ENCODE data around the gene AK2. TPM values are rescaled to one million over a fixed set of nuclear protein-coding genes. Genes with fewer than 3 reads are reported as not detected.
A peak's percentile ranks its signal among the peaks of the same experiment; 100 is the strongest.

The AK2 gene
- total RNA-seq, 1 donor from 2014 or later = 173 TPM

DNA sequence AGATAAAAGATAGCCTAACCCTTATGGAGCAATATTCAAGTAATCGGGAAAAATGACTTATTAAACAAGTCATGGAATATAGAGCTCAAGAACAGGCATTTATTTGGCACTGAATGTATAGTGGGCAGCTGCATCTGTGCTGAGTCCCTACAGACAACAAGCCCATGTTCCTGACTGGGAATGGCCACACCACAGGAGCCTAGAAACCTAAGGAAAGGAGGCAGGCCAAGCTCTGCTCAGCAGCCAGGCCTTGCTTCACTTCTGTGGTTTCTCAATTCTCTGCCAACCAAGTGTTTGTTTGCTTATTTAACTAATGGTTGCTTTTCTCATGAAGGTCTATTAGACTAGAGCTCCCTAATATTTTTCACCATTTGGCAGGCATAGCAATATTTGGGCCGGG is 21.5 kb downstream of the AK2 start:
- TF ChIP-seq, protein P1, sequence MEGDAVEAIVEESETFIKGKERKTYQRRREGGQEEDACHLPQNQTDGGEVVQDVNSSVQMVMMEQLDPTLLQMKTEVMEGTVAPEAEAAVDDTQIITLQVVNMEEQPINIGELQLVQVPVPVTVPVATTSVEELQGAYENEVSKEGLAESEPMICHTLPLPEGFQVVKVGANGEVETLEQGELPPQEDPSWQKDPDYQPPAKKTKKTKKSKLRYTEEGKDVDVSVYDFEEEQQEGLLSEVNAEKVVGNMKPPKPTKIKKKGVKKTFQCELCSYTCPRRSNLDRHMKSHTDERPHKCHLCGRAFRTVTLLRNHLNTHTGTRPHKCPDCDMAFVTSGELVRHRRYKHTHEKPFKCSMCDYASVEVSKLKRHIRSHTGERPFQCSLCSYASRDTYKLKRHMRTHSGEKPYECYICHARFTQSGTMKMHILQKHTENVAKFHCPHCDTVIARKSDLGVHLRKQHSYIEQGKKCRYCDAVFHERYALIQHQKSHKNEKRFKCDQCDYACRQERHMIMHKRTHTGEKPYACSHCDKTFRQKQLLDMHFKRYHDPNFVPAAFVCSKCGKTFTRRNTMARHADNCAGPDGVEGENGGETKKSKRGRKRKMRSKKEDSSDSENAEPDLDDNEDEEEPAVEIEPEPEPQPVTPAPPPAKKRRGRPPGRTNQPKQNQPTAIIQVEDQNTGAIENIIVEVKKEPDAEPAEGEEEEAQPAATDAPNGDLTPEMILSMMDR (IDR thresholded peaks at IDR 0.05; ENCODE audit: insufficient read depth, low read length, severe bottlenecking) = no peak
- Histone ChIP-seq H3K36me3 (ENCODE audit: control insufficient read depth, insufficient read depth, low read length) (peaks cover 23% of the 10 kb centered on the region), H3K4me3 (ENCODE audit: low read depth, low read length) (no peak overlapping the region), H3K27me3 (ENCODE audit: control insufficient read depth, insufficient read depth, low read length) (no peaks in the 10 kb centered on the region)
- FAIRE-seq (no peak), DNase-seq (ENCODE audit: low read depth) (no peak)

DNA sequence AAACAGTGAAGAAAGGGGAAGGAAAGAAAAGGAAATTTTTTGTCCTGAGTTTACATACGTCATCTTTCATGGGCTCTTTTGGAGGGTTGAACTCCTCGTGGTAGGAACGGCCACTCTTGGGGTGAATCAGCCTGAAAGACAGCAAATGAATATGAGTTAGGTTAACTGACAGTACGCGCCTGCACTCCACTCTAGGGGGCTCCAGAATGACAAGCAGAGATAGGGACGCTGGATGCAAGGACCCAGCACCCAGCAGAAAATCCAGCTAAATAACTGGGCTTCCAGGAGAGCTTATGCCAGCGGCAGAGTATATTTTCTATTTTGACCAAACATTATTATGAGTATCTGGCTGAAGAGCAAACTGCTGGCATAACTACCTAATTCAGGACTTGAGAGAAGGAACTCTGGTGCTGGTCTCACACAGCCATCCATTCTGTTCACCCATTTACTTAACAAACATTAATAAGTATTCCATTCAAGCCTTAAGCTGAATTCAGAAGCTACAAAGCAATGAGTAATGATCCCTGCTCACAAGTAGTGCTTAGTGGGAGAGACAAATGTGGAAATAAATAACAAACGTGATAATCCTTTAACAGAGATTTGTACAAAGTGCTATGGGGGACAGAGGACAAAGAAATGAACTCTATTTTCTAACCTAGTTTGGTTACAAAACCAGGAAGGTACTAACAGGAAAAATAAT is 22.1 kb downstream of the AK2 start:
- FAIRE-seq = no peak
- no peaks in the 10 kb centered on the region for H3K27me3 ChIP-seq (ENCODE audit: control insufficient read depth, insufficient read depth, low read length)
- DNase-seq (ENCODE audit: low read depth) = no peak
- peaks cover 21% of the 10 kb centered on the region for H3K36me3 ChIP-seq (ENCODE audit: control insufficient read depth, insufficient read depth, low read length)
- no peak overlapping the region for H3K4me3 ChIP-seq (ENCODE audit: low read depth, low read length)
- TF ChIP-seq, protein P1 (IDR thresholded peaks at IDR 0.05; ENCODE audit: insufficient read depth, low read length, severe bottlenecking) = no peak

DNA sequence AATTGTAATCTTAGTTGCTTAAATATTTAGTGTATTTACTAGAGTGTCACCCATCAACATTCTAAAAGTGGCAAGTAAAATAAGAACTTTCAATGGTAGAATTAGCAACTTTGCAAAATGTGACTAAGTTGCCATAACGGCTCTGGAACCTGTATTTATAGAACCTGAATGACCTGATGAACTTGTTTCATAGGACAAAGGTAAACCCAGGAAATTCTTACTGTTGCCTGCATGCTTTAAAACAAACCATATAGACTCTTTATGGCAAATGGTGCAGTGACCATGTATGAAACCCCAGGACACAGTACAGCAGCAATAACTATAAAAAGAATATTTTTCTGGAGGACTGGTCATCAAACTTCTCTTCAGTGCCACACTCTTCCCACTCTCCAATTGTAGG is 22.9 kb downstream of the AK2 start:
- no peak overlapping the region for H3K4me3 ChIP-seq (ENCODE audit: low read depth, low read length)
- TF ChIP-seq, protein P1 (IDR thresholded peaks at IDR 0.05; ENCODE audit: insufficient read depth, low read length, severe bottlenecking) = no peak
- FAIRE-seq (no peak), DNase-seq (ENCODE audit: low read depth) (no peak)
- peaks cover 21% of the 10 kb centered on the region for H3K36me3 ChIP-seq (ENCODE audit: control insufficient read depth, insufficient read depth, low read length)
- H3K27me3 ChIP-seq (ENCODE audit: control insufficient read depth, insufficient read depth, low read length) = no peaks in the 10 kb centered on the region

DNA sequence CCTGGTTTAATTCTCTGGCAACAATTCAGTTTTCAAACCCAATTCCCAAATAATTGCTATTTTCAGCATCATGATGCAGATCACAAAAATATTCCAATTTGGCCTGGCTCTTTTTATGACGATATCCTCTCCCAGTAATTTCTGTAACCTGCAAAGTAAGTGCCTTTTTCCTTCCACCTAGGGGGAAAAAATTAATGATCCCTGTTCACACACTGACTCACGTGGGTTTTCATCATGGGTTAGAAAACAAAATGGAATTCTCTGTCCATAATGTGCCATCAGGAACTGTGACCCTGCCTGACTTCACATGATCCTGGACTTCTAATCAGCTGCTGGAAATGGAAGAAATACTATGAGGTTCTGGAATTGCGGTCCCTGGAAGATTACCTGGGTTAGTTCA is 24.5 kb downstream of the AK2 start:
- FAIRE-seq (no peak), DNase-seq (ENCODE audit: low read depth) (no peak)
- H3K36me3 ChIP-seq (ENCODE audit: control insufficient read depth, insufficient read depth, low read length) = peaks cover 23% of the 10 kb centered on the region
- H3K27me3 ChIP-seq (ENCODE audit: control insufficient read depth, insufficient read depth, low read length) = no peaks in the 10 kb centered on the region
- H3K4me3 ChIP-seq (ENCODE audit: low read depth, low read length) = no peak overlapping the region
- TF ChIP-seq, protein P1 (IDR thresholded peaks at IDR 0.05; ENCODE audit: insufficient read depth, low read length, severe bottlenecking) = no peak

DNA sequence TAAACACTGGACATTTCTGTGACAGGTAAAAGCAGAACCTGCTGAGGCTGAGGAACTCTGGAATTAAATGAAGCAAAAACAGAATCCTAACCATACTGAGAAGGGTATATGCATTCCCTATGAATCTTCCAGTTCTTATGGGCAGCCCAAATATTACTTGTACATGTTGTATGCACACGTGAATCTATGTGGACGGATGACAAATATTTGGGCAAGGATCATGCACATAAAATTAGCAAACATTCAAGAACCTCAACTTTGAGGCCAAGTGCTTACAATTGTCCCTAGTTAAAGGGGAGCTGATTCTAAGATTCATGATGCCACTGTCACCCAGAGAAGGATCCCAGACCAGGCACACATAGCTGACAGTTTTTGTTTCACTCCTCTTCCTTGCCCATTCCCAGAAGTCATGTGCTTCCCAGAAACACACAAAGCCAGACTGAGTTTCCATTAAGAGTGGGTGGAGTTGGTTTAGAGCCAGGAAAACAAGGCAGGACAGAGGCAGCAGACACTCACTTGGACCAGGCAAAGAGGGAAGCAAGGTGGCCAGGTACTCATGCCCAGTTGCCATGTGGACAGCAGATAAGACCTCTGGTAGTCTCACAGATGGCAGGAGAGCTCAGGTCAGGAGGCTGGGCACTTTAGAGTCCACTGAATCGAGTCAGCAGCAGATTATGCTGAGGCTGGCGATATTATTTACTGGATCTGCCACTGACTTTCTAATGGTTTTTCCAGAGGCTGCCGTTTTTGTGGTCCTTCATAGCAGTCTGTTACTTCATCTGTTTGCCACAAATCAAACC is 25.6 kb downstream of the AK2 start:
- Histone ChIP-seq H3K4me3 (ENCODE audit: low read depth, low read length) (no peak overlapping the region), H3K36me3 (ENCODE audit: control insufficient read depth, insufficient read depth, low read length) (peaks cover 22% of the 10 kb centered on the region), H3K27me3 (ENCODE audit: control insufficient read depth, insufficient read depth, low read length) (no peaks in the 10 kb centered on the region)
- DNase-seq (ENCODE audit: low read depth) = peak; percentile 47
- TF ChIP-seq, protein P1 (IDR thresholded peaks at IDR 0.05; ENCODE audit: insufficient read depth, low read length, severe bottlenecking) = no peak
- no peak for FAIRE-seq
